Measurements from ENCODE around the gene ACBD4. TPM values are rescaled to one million over a fixed set of nuclear protein-coding genes. Genes with fewer than 3 reads are reported as not detected.

Gene ACBD4
- total RNA-seq, 1 donor from 2014 or later, result 5.5 TPM

DNA sequence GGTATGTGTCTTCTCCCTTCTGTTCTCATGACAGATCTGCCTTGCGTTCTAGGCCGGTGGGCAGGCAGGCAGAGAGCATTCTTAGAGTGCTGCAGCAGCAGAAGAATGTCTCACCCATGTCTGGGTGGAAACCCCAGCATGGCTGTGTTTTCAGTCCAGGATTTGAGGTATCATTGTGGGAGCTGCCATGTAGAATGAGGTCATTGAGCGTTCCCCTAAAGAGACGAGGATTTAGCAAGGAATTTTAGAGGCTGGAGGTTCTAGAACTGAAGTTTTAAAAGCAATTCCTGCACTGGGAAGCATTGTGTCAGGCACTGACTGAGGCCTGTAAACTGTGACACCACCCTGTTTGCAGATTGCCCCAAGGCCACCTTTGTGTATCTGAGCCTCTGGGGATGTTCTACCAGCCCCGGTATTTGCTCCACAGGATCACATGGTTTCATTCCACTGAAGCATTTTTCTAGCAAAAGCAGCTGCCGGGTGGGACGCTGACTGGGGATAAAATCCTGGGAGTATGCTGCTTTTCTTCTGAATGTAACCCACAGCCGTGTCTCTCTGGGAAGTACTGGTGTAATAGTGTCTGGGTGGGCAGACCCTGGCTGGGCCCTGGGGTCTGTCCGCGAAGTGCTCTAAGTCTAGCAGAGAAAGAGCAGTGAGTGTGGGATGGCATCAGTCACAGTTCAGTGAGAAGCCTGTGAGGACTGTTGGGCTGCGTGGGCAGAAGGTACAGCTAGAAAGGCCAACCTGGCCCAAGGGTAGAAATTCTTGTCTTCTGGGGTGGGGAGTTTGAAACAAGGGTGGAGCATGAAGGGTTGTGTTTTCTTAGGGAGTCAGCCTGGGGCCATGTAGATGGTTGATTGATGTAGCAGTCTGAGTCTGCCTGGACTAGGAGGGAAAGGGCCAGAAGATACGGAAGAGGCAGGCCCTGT, 33.3 kb upstream of the ACBD4 start:
- Mint-ChIP-seq H3K9me3 (no peaks in the 10 kb centered on the region), H3K27me3 (ENCODE audit: low read depth) (no peaks in the 10 kb centered on the region), H3K4me1 (no peaks in the 10 kb centered on the region), H3K27ac (ENCODE audit: unreplicated experiment) (peak overlapping the region; percentile 67), H3K4me3 (no peak overlapping the region), H3K36me3 (ENCODE audit: low read depth) (peaks cover 12% of the 10 kb centered on the region)
- TF ChIP-seq, protein P1, sequence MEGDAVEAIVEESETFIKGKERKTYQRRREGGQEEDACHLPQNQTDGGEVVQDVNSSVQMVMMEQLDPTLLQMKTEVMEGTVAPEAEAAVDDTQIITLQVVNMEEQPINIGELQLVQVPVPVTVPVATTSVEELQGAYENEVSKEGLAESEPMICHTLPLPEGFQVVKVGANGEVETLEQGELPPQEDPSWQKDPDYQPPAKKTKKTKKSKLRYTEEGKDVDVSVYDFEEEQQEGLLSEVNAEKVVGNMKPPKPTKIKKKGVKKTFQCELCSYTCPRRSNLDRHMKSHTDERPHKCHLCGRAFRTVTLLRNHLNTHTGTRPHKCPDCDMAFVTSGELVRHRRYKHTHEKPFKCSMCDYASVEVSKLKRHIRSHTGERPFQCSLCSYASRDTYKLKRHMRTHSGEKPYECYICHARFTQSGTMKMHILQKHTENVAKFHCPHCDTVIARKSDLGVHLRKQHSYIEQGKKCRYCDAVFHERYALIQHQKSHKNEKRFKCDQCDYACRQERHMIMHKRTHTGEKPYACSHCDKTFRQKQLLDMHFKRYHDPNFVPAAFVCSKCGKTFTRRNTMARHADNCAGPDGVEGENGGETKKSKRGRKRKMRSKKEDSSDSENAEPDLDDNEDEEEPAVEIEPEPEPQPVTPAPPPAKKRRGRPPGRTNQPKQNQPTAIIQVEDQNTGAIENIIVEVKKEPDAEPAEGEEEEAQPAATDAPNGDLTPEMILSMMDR (conservative IDR thresholded peaks at IDR 0.05), result no peak
- DNase-seq (ENCODE audit: low read depth, low spot score), result no peak

DNA sequence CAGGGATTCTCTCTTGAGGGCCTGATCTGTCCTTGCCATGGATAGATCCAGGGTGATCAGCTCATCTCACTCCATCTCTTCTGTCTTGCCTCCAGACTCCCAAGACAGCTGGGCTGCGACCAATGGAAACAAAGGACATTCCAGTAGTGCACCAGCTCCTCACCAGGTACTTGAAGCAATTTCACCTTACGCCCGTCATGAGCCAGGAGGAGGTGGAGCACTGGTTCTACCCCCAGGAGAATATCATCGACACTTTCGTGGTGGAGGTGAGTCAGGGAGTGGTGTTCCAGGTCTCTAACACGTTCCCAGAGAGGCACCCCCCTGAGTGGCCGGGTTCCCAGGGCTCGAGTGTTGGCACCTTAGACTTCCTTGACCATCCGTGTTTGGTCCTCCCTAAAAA, 32.6 kb upstream of the ACBD4 start:
- H3K27me3 Mint-ChIP-seq (ENCODE audit: low read depth), result no peaks in the 10 kb centered on the region
- H3K4me1 Mint-ChIP-seq, result no peaks in the 10 kb centered on the region
- TF ChIP-seq, protein P1 (conservative IDR thresholded peaks at IDR 0.05), result no peak
- DNase-seq (ENCODE audit: low read depth, low spot score), result no peak
- peaks cover 11% of the 10 kb centered on the region for H3K36me3 Mint-ChIP-seq (ENCODE audit: low read depth)
- H3K4me3 Mint-ChIP-seq, result no peak overlapping the region
- no peaks in the 10 kb centered on the region for H3K9me3 Mint-ChIP-seq
- no peak overlapping the region for H3K27ac Mint-ChIP-seq (ENCODE audit: unreplicated experiment)

DNA sequence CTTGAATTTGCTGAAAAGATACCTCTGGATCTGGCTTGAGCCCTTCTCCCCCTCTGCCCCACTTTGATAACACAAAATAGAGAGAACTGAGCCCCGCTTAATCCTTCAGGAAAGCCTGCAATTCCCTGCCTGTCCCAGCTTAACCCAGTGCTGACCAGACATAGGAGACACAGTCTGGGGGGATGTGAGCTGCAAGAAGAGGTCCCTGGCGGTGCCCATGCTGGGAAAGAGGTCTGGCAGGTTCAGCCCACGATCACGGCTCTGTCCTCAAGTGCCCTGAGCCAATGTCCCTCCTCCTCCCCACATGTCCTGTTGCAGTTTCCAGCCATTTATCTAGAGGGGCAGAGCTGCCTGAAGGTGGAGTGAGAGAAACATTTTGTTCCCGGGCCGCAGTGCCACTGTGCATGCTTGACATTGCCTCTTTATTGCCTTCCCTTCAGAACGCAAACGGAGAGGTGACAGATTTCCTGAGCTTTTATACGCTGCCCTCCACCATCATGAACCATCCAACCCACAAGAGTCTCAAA, 32.2 kb upstream of the ACBD4 start:
- Mint-ChIP-seq H3K27me3 (ENCODE audit: low read depth) (no peaks in the 10 kb centered on the region), H3K9me3 (no peaks in the 10 kb centered on the region), H3K36me3 (ENCODE audit: low read depth) (peaks cover 11% of the 10 kb centered on the region), H3K4me1 (no peaks in the 10 kb centered on the region), H3K27ac (ENCODE audit: unreplicated experiment) (no peak overlapping the region), H3K4me3 (no peak overlapping the region)
- DNase-seq (ENCODE audit: low read depth, low spot score), result no peak
- TF ChIP-seq, protein P1 (conservative IDR thresholded peaks at IDR 0.05), result no peak

DNA sequence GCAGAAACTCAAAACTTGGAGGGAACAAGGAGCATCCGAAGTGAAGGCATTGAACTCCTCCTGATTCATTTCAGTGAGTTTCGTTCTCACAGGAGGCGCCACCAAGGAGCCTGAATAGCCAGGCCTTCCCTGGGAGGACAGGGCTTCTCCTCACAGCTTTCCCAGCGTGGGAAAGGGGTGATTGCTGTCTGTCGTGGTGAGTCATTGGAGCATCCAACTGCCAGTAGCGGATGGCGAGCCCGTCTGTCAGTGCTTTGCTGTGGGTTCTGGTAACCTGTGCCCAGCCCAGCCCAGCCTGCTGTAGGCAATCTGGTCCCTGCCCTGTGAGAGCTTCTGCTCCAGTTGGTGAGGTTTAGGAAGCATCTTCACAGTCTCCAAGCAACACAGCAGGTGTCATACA, 31.5 kb upstream of the ACBD4 start:
- Mint-ChIP-seq H3K9me3 (no peaks in the 10 kb centered on the region), H3K4me1 (no peaks in the 10 kb centered on the region), H3K27me3 (ENCODE audit: low read depth) (no peaks in the 10 kb centered on the region), H3K27ac (ENCODE audit: unreplicated experiment) (no peak overlapping the region), H3K36me3 (ENCODE audit: low read depth) (peaks cover 12% of the 10 kb centered on the region), H3K4me3 (no peak overlapping the region)
- TF ChIP-seq, protein P1 (conservative IDR thresholded peaks at IDR 0.05), result no peak
- DNase-seq (ENCODE audit: low read depth, low spot score), result no peak

DNA sequence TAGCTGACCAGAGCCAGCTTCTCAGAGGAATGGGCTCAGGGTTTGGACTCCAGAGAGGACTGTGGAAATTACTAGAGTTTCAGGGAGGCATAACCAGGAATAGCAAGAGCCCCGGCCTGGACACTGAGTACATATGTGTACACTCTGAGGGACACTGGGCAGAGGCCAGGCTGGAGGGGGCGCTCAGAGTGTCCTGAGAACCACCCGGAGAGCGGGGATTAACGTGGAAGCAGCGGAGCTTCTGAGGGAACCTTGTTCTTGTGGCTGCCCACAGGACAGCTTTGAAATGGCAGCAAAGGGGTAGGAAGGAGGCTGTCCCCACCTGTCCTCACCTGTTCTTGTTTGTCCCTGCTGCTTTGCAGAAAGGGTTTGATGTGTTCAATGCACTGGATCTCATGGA, 31.0 kb upstream of the ACBD4 start:
- Mint-ChIP-seq H3K4me3 (no peak overlapping the region), H3K36me3 (ENCODE audit: low read depth) (peaks cover 9% of the 10 kb centered on the region), H3K9me3 (no peaks in the 10 kb centered on the region), H3K27ac (ENCODE audit: unreplicated experiment) (no peak overlapping the region), H3K27me3 (ENCODE audit: low read depth) (no peaks in the 10 kb centered on the region), H3K4me1 (no peaks in the 10 kb centered on the region)
- TF ChIP-seq, protein P1 (conservative IDR thresholded peaks at IDR 0.05), result no peak
- no peak for DNase-seq (ENCODE audit: low read depth, low spot score)

All from neural crest cell (in vitro differentiated cells).